Upper lobe of right lung (tissue), 1 donor: ENCODE measurements around the gene HIVEP3. TPM values are rescaled to one million over a fixed set of nuclear protein-coding genes. Genes with fewer than 3 reads are reported as not detected.

Experiments used
- ATAC-seq: fragments of 200-7000 bp; cut with Tn5 transposase; one replicate; pipeline ENCODE4 v1.9.1; 2020; ENCODE audit warnings: mild to moderate bottlenecking, moderate library complexity
- DNase-seq: peaks from one replicate; pipeline ENCODE4 v3.0.0-alpha.2; 2020
- H3K27ac ChIP-seq: fragments of 200-600 bp; one replicate; pipeline ENCODE4 v1.8.0; 2022
- H3K27me3 ChIP-seq: fragments of 200-600 bp; one replicate; pipeline ENCODE4 v1.8.0; 2022; ENCODE audit warnings: mild to moderate bottlenecking
- H3K36me3 ChIP-seq: fragments of 200-600 bp; one replicate; pipeline ENCODE4 v1.8.0; 2022
- H3K4me1 ChIP-seq: fragments of 200-600 bp; one replicate; pipeline ENCODE4 v1.8.0; 2022
- H3K4me3 ChIP-seq: fragments of 200-600 bp; one replicate; pipeline ENCODE4 v1.8.0; 2022; ENCODE audit warnings: mild to moderate bottlenecking
- H3K9me3 ChIP-seq: fragments of 200-600 bp; one replicate; pipeline ENCODE4 v1.8.0; 2022
- intact Hi-C: fragments of 100-400 bp; cut with DNase I; formaldehyde crosslinking; loops from one replicate; pipeline ENCODE4 v1.11.0; 2022
- total RNA-seq: library from RNA; stranded (reverse); fragmentation: NEBNext Ultra II Directional; extraction: Animal tissue kit (Norgen Biotek cat#: 25700); gene quantifications from one replicate; pipeline ENCODE4 v1.2.1, GENCODE V29; 2021
- TF ChIP-seq, protein P1 (sequence below): fragments of 200-600 bp; IDR thresholded peaks from one replicate; pipeline ENCODE4 v1.8.0; 2022; ENCODE audit warnings: antibody characterized with exemption
- donor health status: DM: no; HTN: yes; CAD: no; lungs with severe emphysema.

The HIVEP3 gene
- total RNA-seq, 1 donor from 2014 or later, result 16.6 TPM

DNA sequence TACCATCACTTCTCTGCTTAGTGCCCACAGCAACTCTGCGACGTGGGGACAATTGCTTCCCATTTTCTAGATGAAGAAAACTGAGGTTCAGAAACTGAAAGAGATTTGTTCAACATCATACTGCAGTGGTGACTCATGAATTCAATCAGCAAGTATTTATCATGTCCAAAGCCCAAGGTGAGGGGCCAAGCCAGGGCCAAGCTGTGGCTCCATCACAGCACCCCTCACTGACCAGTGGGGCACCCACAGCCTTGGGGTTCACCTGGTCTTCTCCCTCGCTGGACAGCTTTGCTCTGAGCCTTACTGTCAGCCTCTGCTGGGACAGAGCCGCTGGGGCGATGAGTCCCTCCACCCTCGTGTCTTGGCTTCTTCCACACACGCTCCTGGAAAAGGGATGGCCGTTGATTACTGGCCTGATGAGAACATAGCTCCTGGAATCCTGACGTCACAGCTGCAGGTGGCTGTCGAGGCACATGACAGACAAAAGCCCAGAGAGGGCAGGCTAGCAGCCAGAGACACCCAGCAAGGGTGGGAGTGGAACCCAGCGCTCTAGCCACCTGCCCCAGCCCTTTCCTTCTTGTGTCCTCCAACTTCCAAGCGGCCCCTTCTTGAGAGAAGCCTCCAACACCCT, 440.5 kb downstream of the HIVEP3 start:
- Histone ChIP-seq H3K27ac (no peak overlapping the region), H3K27me3 (no peaks in the 10 kb centered on the region), H3K4me3 (no peak overlapping the region), H3K9me3 (no peaks in the 10 kb centered on the region), H3K36me3 (no peaks in the 10 kb centered on the region), H3K4me1 (peaks cover 37% of the 10 kb centered on the region)
- ATAC-seq, result no peak
- no peak for DNase-seq
- TF ChIP-seq, protein P1, sequence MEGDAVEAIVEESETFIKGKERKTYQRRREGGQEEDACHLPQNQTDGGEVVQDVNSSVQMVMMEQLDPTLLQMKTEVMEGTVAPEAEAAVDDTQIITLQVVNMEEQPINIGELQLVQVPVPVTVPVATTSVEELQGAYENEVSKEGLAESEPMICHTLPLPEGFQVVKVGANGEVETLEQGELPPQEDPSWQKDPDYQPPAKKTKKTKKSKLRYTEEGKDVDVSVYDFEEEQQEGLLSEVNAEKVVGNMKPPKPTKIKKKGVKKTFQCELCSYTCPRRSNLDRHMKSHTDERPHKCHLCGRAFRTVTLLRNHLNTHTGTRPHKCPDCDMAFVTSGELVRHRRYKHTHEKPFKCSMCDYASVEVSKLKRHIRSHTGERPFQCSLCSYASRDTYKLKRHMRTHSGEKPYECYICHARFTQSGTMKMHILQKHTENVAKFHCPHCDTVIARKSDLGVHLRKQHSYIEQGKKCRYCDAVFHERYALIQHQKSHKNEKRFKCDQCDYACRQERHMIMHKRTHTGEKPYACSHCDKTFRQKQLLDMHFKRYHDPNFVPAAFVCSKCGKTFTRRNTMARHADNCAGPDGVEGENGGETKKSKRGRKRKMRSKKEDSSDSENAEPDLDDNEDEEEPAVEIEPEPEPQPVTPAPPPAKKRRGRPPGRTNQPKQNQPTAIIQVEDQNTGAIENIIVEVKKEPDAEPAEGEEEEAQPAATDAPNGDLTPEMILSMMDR, result no peak
- intact Hi-C loops, result no loop called here

DNA sequence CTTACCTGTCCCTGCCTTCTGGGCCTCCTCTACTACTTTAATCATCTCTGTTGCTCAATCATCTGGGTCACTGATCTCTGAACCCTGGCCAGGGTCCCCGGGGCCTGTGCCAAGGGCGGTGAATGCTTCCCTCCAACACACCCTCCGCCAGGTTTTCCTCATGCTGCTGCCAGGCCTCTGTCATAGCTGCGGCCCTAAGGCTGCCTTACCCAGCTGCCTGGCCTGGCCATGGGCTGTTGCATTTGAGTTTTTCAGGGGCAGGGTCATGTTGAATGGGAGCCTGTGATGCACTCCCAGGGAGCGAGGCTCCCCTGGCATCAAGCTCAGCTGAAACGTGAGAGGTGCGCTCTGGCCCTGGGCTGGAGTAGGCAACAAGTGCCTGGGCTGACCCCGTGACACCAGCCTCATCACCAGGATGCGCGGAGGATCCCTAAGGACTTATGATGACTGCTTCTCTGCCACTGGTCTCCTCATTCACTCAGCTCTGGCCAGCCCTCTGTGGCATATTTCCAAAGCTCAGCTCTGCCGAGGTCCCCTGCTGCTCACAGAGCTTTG, 441.8 kb downstream of the HIVEP3 start:
- H3K4me3 ChIP-seq, result no peak overlapping the region
- no peak overlapping the region for H3K27ac ChIP-seq
- TF ChIP-seq, protein P1, result no peak
- no peaks in the 10 kb centered on the region for H3K9me3 ChIP-seq
- no peaks in the 10 kb centered on the region for H3K36me3 ChIP-seq
- DNase-seq, result no peak
- no peaks in the 10 kb centered on the region for H3K27me3 ChIP-seq
- intact Hi-C loops, result no loop called here
- peak; percentile 11 for ATAC-seq
- peaks cover 27% of the 10 kb centered on the region for H3K4me1 ChIP-seq

DNA sequence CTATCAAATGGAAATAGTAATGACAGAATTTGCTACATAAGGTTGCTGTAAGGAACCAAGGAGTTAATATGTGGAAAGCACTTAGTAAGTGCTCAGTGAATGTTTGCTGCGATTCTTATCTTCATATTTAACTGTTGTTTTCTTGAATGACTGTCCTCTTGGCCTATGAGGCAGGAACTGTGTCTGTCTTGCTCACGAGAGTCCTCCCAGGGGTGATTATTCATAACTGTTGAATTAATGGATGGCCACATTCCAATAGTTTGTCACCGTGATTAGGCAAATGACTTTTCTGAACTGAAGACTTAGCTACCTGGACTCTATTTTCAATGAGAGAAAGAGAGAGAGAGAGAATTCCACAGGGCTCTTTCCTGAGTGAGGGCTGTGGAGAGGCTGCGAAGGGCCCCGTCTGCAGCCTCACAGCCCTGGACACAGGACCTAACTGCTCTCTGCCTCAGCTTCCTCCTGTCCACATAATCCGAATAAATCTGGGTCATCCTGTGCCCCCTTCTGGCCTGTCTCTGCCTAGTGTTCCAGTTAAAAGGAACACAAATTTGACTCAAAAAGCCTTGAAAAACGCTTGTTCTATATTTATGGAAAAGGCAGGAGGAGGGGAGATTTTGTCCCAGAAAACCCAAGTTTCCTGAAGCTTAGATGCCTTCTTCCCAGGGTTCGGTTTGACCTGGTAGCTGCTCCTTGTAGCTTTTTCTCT, 442.7 kb downstream of the HIVEP3 start:
- Histone ChIP-seq H3K27me3 (no peaks in the 10 kb centered on the region), H3K9me3 (no peaks in the 10 kb centered on the region), H3K27ac (no peak overlapping the region), H3K36me3 (no peaks in the 10 kb centered on the region), H3K4me3 (no peak overlapping the region), H3K4me1 (peaks cover 26% of the 10 kb centered on the region)
- DNase-seq (no peak), ATAC-seq (no peak)
- intact Hi-C loops, result no loop called here
- TF ChIP-seq, protein P1, result no peak

DNA sequence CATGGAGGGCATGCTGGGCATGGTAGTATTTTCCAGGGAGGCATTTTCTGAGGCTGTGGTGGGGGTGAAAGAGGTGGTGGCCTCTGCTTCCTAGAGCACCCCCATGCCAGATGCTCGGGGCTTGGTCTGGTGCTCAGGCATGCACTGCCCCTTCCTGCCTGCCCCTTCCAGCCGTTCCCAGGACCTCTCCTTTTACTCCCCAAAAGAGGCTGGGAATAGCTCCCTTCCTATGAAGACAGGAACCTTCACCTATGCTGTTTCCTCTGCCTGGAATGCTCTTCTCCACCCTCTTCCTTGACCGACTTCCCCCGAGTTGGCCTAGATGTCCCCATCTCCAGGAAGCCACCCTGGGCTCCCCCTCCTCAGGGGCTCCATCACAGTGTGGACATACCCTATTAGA, 443.4 kb downstream of the HIVEP3 start:
- peaks cover 26% of the 10 kb centered on the region for H3K4me1 ChIP-seq

DNA sequence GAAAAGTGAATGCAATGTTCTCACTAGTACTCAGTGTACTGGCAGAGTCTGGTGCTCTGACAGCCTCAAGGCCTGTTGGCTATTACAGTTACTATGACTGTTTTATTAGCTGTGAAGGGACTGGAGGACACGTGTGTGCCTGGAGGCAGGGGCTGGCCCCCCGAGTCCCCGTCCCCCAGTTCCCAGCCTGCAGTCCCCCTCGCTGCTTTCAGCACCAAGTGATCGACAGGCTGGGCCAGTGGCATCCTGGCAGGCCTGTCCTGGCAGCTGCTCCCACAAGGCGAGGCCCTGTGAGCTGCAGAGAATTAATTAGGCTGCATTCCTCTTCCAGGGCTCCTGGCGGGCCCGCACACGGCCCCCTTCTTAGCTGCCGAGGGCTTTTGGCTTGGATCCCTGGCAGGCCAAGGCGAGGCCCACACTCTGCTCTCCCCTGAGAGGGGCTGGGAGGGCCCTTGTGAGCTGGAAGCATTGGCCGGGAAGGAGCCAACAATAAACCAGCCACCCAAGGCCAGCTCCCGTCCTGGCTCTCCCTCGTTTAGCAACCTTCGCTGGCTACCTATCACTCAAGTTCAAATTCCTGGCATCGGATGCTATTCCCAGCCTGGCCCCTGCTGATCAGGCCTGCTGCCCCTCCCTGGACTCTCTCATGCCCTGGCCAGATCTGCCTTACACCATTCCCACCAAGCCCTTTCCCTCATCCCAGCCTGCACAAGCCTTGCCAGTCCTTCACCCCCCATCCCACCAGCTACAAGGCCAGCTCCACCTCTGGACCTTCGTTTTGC, 444.0 kb downstream of the HIVEP3 start:
- intact Hi-C loops, result no loop called here
- H3K4me1 ChIP-seq, result peaks cover 26% of the 10 kb centered on the region
- H3K27ac ChIP-seq, result peak overlapping the region; percentile 60
- no peaks in the 10 kb centered on the region for H3K27me3 ChIP-seq
- DNase-seq, result peak; percentile 78
- peak; percentile 59 for ATAC-seq
- TF ChIP-seq, protein P1, result no peak
- no peaks in the 10 kb centered on the region for H3K9me3 ChIP-seq
- H3K36me3 ChIP-seq, result no peaks in the 10 kb centered on the region
- no peak overlapping the region for H3K4me3 ChIP-seq

More for the DNA sequence above, 443.4 kb downstream of the HIVEP3 start:
- TF ChIP-seq, protein P1, result no peak
- ATAC-seq, result no peak
- intact Hi-C loops, result no loop called here
- Histone ChIP-seq H3K27ac (peak overlapping the region; percentile 6), H3K4me3 (no peak overlapping the region), H3K27me3 (no peaks in the 10 kb centered on the region), H3K9me3 (no peaks in the 10 kb centered on the region), H3K36me3 (no peaks in the 10 kb centered on the region)
- no peak for DNase-seq
